ENCODE measurements around the gene CCDC177. TPM values are rescaled to one million over a fixed set of nuclear protein-coding genes. Genes with fewer than 3 reads are reported as not detected.

CCDC177 gene
- polyA plus RNA-seq, 1 donor from 2014 or later: 3.2 TPM

- Histone ChIP-seq H2AFZ (ENCODE audit: low read depth, low read length) (no peak overlapping the region), H3K4me2 (ENCODE audit: low read length) (no peak overlapping the region), H3K27me3 (ENCODE audit: insufficient read depth, low read depth, low read length) (no peaks in the 10 kb centered on the region), H3K79me2 (replicated peaks; ENCODE audit: insufficient read depth, low read length) (no peaks in the 10 kb centered on the region), H3K9me3 (ENCODE audit: low read length) (peaks cover 7% of the 10 kb centered on the region), H3F3A (ENCODE audit: insufficient read depth, low read length, poor library complexity, severe bottlenecking) (no peaks in the 10 kb centered on the region), H3K27ac (ENCODE audit: low read length) (no peak overlapping the region), H3K4me3 (ENCODE audit: low read length) (no peak overlapping the region), H3K9ac (ENCODE audit: low read length) (no peak overlapping the region), H3K9me2 (ENCODE audit: insufficient read depth, low read length) (no peaks in the 10 kb centered on the region), H3K36me3 (ENCODE audit: insufficient read depth, low read length) (no peaks in the 10 kb centered on the region), H4K20me1 (ENCODE audit: insufficient read depth) (no peaks in the 10 kb centered on the region)
- no peak for TF ChIP-seq RAD21 (conservative IDR thresholded peaks at IDR 0.05)
- no peak for TF ChIP-seq MXI1 (conservative IDR thresholded peaks at IDR 0.05; ENCODE audit: poor library complexity, severe bottlenecking)
- no peak for TF ChIP-seq POLR2AphosphoS5 (IDR thresholded peaks at IDR 0.05)
- no peak for TF ChIP-seq CTCF (IDR thresholded peaks at IDR 0.05; ENCODE audit: poor library complexity, severe bottlenecking)
- TF ChIP-seq TAF1 (IDR thresholded peaks at IDR 0.05; ENCODE audit: low read depth): no peak
- no peak for TF ChIP-seq SMC3 (conservative IDR thresholded peaks at IDR 0.05; ENCODE audit: poor library complexity)
- no peak for TF ChIP-seq REST (IDR thresholded peaks at IDR 0.05; ENCODE audit: borderline replicate concordance)
- no peak for TF ChIP-seq EP300 (conservative IDR thresholded peaks at IDR 0.05; ENCODE audit: poor library complexity, severe bottlenecking)
- TF ChIP-seq EZH2 (IDR thresholded peaks at IDR 0.05; ENCODE audit: borderline replicate concordance, insufficient read depth, low read length, poor library complexity, severe bottlenecking): no peak
Observed at GRCh38 chr14:69567563-69567962, 7.1 kb downstream of the CCDC177 start.

GRCh38 chr14:69561893-69562292 lies 12.8 kb downstream of the CCDC177 start:
- Histone ChIP-seq H3K27ac (ENCODE audit: low read length) (no peak overlapping the region), H3K9me2 (ENCODE audit: insufficient read depth, low read length) (no peaks in the 10 kb centered on the region), H2AFZ (ENCODE audit: low read depth, low read length) (no peak overlapping the region), H3K79me2 (replicated peaks; ENCODE audit: insufficient read depth, low read length) (no peaks in the 10 kb centered on the region), H3K36me3 (ENCODE audit: insufficient read depth, low read length) (no peaks in the 10 kb centered on the region), H4K20me1 (ENCODE audit: insufficient read depth) (no peaks in the 10 kb centered on the region), H3K4me3 (ENCODE audit: low read length) (no peak overlapping the region), H3K9ac (ENCODE audit: low read length) (no peak overlapping the region), H3K4me2 (ENCODE audit: low read length) (no peak overlapping the region), H3K9me3 (ENCODE audit: low read length) (no peaks in the 10 kb centered on the region), H3K27me3 (ENCODE audit: insufficient read depth, low read depth, low read length) (no peaks in the 10 kb centered on the region), H3F3A (ENCODE audit: insufficient read depth, low read length, poor library complexity, severe bottlenecking) (no peaks in the 10 kb centered on the region)
- TF ChIP-seq REST (IDR thresholded peaks at IDR 0.05; ENCODE audit: borderline replicate concordance) (no peak), TAF1 (IDR thresholded peaks at IDR 0.05; ENCODE audit: low read depth) (no peak), RAD21 (conservative IDR thresholded peaks at IDR 0.05) (no peak), SMC3 (conservative IDR thresholded peaks at IDR 0.05; ENCODE audit: poor library complexity) (no peak), MXI1 (conservative IDR thresholded peaks at IDR 0.05; ENCODE audit: poor library complexity, severe bottlenecking) (no peak), EZH2 (IDR thresholded peaks at IDR 0.05; ENCODE audit: borderline replicate concordance, insufficient read depth, low read length, poor library complexity, severe bottlenecking) (no peak), CTCF (IDR thresholded peaks at IDR 0.05; ENCODE audit: poor library complexity, severe bottlenecking) (no peak), POLR2AphosphoS5 (IDR thresholded peaks at IDR 0.05) (no peak), EP300 (conservative IDR thresholded peaks at IDR 0.05; ENCODE audit: poor library complexity, severe bottlenecking) (no peak)
